Fibroblast of villous mesenchyme (primary cell): ENCODE measurements around the gene RIMBP2. TPM values are rescaled to one million over a fixed set of nuclear protein-coding genes. Genes with fewer than 3 reads are reported as not detected.

Experiments used
- DNase-seq: peaks from one replicate; pipeline ENCODE4 v3.0.0-alpha.2; 2010; ENCODE audit warnings: low read depth
- H3K4me3 ChIP-seq: 2 replicates; pipeline ENCODE4 v1.5.1; 2011; ENCODE audit warnings: low read depth, mild to moderate bottlenecking, low read length
- CTCF ChIP-seq: IDR thresholded peaks from 2 replicates; pipeline ENCODE4 v1.5.1; 2012; ENCODE audit warnings: low read depth, mild to moderate bottlenecking, low read length; ENCODE audit not compliant: insufficient read depth
- total RNA-seq: library from RNA; depleted of rRNA; stranded (reverse); fragments of >200 nt; gene quantifications from 2 replicates; pipeline ENCODE4 v1.2.3, GENCODE V29; 2012

The RIMBP2 gene
- total RNA-seq, 1 donor, result not detected

DNA sequence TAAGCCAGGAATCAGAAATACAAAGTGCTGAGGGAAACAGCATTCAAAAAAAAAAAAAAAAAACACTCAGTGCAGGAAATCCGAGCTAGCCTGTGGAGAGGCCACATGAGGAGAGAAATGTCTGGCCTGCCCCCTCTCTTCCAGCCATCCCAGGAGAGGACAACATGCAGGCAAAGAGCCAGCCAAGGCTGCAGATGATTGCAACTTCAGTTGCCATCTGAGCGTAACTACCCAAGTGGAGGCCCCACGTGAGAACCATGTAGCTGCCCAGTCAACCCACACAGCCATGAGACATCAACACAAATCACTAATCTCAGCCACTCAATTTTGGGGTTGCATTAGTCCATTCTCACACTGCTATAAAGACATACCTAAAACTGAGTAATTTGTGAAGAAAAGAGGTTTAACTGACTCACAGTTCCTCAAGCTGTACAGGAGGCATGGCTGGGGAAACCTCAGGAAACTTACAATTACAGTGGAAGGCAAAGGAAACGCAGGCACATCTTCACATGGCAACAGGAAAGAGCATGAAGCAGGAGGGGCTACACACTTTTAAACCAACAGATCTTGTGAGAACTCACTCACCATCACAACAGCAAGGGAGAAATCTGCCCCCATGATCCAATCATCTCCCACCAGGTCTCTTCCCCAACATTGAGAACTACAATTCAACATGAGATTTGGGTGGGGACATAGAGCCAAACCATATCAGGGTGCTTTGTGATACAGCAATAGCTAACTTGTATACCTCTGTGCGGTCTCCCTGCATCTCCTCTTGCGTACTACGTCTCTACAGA, 217.3 kb downstream of the RIMBP2 start:
- no peak for TF ChIP-seq CTCF
- H3K4me3 ChIP-seq, result no peak overlapping the region
- DNase-seq, result no peak

DNA sequence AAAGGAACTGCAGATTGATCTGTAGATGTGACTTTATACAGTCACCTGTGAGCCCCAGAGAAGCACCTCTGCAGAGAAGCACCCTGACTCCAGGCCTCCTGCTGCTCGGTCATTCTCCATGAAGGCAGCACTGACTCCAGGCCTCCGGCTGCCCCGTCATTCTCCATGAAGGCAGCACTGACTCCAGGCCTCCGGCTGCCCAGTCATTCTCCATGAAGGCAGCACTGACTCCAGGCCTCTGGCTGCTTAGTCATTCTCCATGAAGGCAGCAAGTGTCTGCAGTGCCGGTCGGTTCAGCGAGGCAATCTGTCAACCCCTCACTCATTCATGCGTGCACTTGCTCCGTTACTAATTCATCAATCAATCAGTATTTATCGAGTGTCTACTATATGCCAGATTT, 218.1 kb downstream of the RIMBP2 start:
- no peak overlapping the region for H3K4me3 ChIP-seq
- no peak for DNase-seq
- TF ChIP-seq CTCF, result no peak

DNA sequence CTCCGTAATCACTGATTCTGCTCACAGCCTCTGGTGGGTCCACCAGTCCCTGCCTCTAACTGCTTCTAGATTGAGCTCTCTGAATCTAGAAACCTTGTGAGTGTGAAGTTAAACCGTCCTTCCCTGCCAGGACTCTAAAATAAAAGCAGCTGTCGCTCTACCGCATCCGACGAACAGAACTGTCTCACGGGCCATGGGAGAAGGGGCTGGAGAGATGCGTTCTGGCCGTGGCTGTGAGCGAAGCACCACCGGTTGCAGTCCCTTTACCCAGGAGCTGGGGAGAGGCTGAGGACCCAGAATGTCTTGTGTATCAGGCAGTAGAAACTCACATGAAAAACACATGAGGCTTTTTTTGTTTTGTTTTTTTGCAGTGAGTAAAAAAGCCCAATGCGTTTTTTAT, 218.8 kb downstream of the RIMBP2 start:
- H3K4me3 ChIP-seq, result no peak overlapping the region
- DNase-seq, result no peak
- TF ChIP-seq CTCF, result no peak

- no peak for TF ChIP-seq CTCF
Measured at GRCh38 chr12:130496516-130497120, 219.5 kb downstream of the RIMBP2 start.

GRCh38 chr12:130495156-130495555, 220.9 kb downstream of the RIMBP2 start:
- H3K4me3 ChIP-seq, result no peak overlapping the region
- no peak for TF ChIP-seq CTCF
- no peak for DNase-seq

More at GRCh38 chr12:130496516-130497120, 219.5 kb downstream of the RIMBP2 start:
- DNase-seq, result no peak
- no peak overlapping the region for H3K4me3 ChIP-seq

GRCh38 chr12:130494736-130495135, 221.4 kb downstream of the RIMBP2 start:
- no peak for DNase-seq
- no peak for TF ChIP-seq CTCF
- H3K4me3 ChIP-seq, result no peak overlapping the region
